ENCODE results near the gene TTLL4.

DNA sequence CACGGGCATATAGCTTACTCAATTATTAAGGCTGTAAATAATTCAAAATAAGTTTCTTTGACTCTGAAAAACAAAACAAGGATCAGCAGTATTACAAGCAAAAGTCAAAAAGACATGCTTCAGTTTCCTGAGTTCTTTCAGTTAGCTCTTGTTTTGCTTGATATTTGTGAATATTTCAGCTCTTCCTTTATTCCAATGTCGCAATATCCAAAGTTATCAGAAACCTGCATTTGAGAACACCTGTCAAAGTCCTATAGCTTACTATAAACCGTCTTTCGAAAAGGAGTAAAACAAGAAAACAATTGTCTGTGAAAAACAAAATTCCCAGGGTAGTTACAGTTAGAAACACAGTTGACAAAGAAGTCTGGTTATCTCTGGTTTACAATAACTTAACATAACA is 86.1 kb downstream of the TTLL4 start:
- TF ChIP-seq, protein P1, sequence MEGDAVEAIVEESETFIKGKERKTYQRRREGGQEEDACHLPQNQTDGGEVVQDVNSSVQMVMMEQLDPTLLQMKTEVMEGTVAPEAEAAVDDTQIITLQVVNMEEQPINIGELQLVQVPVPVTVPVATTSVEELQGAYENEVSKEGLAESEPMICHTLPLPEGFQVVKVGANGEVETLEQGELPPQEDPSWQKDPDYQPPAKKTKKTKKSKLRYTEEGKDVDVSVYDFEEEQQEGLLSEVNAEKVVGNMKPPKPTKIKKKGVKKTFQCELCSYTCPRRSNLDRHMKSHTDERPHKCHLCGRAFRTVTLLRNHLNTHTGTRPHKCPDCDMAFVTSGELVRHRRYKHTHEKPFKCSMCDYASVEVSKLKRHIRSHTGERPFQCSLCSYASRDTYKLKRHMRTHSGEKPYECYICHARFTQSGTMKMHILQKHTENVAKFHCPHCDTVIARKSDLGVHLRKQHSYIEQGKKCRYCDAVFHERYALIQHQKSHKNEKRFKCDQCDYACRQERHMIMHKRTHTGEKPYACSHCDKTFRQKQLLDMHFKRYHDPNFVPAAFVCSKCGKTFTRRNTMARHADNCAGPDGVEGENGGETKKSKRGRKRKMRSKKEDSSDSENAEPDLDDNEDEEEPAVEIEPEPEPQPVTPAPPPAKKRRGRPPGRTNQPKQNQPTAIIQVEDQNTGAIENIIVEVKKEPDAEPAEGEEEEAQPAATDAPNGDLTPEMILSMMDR (IDR thresholded peaks at IDR 0.05; ENCODE audit: low read length): no peak
- TF ChIP-seq EZH2 (IDR thresholded peaks at IDR 0.05; ENCODE audit: borderline replicate concordance, low read length): no peak
